Measurements from ENCODE around the gene SV2A. TPM values are rescaled to one million over a fixed set of nuclear protein-coding genes. Genes with fewer than 3 reads are reported as not detected.

The SV2A gene
- total and polyA plus RNA-seq, 9 donors: 1.2 to 7.9 (median 3.2) TPM

DNA sequence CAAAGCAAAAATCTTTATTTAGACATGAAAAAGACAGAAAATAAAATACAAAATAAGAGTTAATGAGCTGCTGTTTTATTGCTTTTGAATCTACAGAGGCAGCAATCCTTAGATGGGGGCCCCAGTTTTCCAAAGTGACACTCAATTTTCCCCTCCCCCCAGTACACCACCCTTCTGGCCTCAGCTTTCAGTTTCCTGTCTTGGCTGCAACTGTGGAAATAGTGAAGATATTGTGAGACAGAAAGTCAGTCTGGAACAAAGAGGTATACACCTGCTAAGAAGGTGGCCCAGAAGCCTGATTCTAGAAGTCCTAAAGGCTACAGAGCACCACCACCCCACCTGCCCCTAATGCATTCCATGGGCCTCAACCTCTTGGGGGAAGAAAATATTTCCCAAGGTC lies 20.1 kb upstream of the SV2A start:
- no peak for DNase-seq
- Histone ChIP-seq H3K4me1 (ENCODE audit: insufficient read depth) (peaks cover 16% of the 10 kb centered on the region), H3K27ac (no peak overlapping the region), H3K9me3 (no peaks in the 10 kb centered on the region), H3K27me3 (no peaks in the 10 kb centered on the region), H3K4me3 (no peak overlapping the region), H3K36me3 (no peaks in the 10 kb centered on the region)
- no peak for TF ChIP-seq EP300 (IDR thresholded peaks at IDR 0.05)
- no peak for TF ChIP-seq POLR2A (IDR thresholded peaks at IDR 0.05)
- TF ChIP-seq, protein P1, sequence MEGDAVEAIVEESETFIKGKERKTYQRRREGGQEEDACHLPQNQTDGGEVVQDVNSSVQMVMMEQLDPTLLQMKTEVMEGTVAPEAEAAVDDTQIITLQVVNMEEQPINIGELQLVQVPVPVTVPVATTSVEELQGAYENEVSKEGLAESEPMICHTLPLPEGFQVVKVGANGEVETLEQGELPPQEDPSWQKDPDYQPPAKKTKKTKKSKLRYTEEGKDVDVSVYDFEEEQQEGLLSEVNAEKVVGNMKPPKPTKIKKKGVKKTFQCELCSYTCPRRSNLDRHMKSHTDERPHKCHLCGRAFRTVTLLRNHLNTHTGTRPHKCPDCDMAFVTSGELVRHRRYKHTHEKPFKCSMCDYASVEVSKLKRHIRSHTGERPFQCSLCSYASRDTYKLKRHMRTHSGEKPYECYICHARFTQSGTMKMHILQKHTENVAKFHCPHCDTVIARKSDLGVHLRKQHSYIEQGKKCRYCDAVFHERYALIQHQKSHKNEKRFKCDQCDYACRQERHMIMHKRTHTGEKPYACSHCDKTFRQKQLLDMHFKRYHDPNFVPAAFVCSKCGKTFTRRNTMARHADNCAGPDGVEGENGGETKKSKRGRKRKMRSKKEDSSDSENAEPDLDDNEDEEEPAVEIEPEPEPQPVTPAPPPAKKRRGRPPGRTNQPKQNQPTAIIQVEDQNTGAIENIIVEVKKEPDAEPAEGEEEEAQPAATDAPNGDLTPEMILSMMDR (IDR thresholded peaks at IDR 0.05): no peak
- intact Hi-C loops (cut with DNase I): loop anchor here in 1 of 4 donors (5.0 kb wide), 1 partner anchor 40 kb away; the partner anchor contains the start of gene BOLA1

DNA sequence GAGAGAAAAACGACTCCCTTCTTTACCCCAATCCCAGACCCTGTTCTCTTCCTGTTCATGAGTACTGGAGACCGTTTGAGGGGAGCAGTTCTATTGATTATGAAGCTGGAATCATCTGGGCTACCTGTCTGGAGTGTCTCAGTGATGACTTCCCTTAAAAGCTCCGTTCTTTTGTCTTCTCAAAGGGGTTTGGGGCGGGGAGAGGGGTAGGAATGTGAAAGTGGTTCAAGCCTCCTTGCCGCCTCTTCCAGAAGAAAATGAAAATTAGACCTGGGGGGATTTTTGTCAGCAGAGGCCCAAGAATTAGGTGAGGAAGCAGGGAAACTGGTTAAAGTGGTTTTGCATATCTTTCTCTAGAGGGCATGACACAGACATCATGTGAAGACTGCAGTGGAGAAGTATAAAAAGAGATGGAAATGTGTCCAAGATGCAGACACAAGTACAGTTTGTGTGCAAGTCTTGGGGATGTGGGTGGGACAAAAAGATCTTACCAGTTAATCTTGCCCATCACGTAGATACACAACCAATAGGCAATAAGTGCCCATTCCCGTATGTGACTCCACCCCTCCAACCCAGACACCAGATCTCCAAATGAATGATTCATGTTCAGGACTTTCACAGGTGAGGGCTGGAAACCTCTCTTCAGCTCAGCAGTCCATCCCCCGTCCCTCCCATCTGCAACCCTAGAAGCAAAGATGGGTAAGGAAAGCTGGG lies 19.5 kb upstream of the SV2A start:
- WGBS, 3 donors: 5 to 13% (median 9%) methylated on average over 8 of the region's 8 CpGs
- Histone ChIP-seq H3K36me3 (no peaks in the 10 kb centered on the region), H3K9me3 (no peaks in the 10 kb centered on the region), H3K4me1 (ENCODE audit: insufficient read depth) (peaks cover 16% of the 10 kb centered on the region), H3K27ac (peak overlapping the region; percentile 53 to 77), H3K4me3 (peak overlapping the region; percentile 54), H3K27me3 (no peaks in the 10 kb centered on the region)
- no peak for DNase-seq
- TF ChIP-seq, protein P1 (IDR thresholded peaks at IDR 0.05): no peak
- TF ChIP-seq POLR2A (IDR thresholded peaks at IDR 0.05): no peak
- TF ChIP-seq EP300 (IDR thresholded peaks at IDR 0.05): no peak
- intact Hi-C loops (cut with DNase I): loop anchor here in 1 of 4 donors (5.0 kb wide), 1 partner anchor 40 kb away; the partner anchor contains the start of gene BOLA1

DNA sequence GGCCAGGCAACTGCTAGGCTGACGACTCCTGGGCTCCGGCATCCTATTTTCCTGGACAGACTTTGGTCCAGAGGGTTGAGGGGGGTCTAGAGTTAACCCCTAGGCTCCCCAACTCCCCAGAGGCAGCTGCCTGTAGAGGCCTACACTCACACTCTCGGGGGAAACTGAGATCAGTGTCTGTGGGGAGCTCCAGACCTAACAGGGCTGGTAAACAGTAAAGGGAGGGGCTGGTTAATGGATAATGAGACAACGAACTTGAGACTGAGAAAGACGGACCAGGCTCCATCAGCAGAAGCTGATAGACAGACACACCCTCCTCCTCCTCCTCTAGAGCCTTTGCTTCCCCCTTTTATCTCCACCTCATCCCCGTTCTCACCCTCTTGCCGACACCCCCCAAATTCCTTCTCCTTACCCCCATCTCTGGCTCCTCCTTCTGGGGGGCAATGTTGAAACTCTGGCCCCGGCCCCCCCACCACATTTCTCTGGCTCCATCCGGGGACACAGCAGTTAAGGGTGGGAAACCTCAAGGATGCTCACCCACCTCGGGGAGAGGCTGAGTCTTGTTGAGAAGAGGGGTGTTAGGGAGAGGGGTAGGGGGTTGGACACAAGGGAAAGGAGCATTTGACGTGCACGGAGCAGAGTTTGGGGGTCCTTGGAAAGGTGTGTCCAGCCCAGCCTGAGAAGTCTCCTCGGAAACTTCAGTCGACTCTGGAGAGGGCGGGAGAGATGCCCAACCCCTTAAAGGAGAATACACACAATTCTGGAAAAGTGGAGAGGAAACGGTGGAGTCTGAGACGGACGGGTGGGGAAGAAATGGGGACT lies 18.7 kb upstream of the SV2A start, which contains the start of gene MTMR11:
TSS of gene MTMR11 (minus strand) at position 710 of the 822 bp plus-strand sequence. CDS start at position 478, 232 bp downstream.
- H3K4me3 ChIP-seq: peak within 1 kb of the TSS; percentile 54
- WGBS, 3 donors: 1 to 5% (median 5%) methylated on average over 18 of the region's 18 CpGs
- H3K36me3 ChIP-seq: no peaks in the 10 kb centered on the region
- no peaks in the 10 kb centered on the region for H3K9me3 ChIP-seq
- peak within 1 kb of the TSS; percentile 53 to 77 for H3K27ac ChIP-seq
- no peaks in the 10 kb centered on the region for H3K27me3 ChIP-seq
- peak in 4 of 5 donors; percentile 56 to 62 (median 58) for DNase-seq
- peaks cover 16% of the 10 kb centered on the region for H3K4me1 ChIP-seq (ENCODE audit: insufficient read depth)
- TF ChIP-seq POLR2A (IDR thresholded peaks at IDR 0.05) (no peak), EP300 (IDR thresholded peaks at IDR 0.05) (no peak)
- TF ChIP-seq, protein P1 (IDR thresholded peaks at IDR 0.05): no peak
- intact Hi-C loops (cut with DNase I): loop anchor here in 1 of 4 donors (5.0 kb wide), 1 partner anchor 39 kb away; the partner anchor contains the start of gene BOLA1

DNA sequence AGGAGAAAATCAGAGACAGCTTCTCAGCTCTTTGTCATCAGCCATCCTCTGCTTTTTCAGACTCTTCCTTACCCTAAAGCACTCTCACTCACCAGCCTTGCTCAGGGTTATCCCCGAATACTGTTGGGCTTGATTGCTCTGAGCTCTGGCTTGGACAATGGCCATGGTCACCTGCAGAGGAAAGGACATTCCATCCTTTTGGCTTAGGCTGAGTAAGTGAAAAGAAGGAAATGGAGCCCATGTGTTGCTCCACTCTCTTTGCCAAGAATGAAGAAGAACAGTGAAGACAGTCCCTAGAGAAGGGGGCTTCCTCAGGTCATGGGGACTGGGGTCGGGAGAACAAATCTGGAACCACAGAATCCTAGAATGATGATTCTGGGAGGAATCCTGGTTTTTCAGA lies 16.7 kb upstream of the SV2A start:
- no peak for DNase-seq
- TF ChIP-seq, protein P1 (IDR thresholded peaks at IDR 0.05): no peak
- no peak for TF ChIP-seq POLR2A (IDR thresholded peaks at IDR 0.05)
- TF ChIP-seq EP300 (IDR thresholded peaks at IDR 0.05): no peak
- Histone ChIP-seq H3K27ac (peak overlapping the region in 1 of 2 donors; percentile 9), H3K36me3 (no peaks in the 10 kb centered on the region), H3K4me1 (ENCODE audit: insufficient read depth) (peaks cover 12% of the 10 kb centered on the region), H3K27me3 (no peaks in the 10 kb centered on the region), H3K9me3 (no peaks in the 10 kb centered on the region), H3K4me3 (no peak overlapping the region)
- intact Hi-C loops (cut with DNase I): loop anchor here in 1 of 4 donors (5.0 kb wide), 1 partner anchor 42 kb away; no protein-coding TSS in a partner anchor
- WGBS, 3 donors: 78 to 81% (median 79%) methylated on average over 2 of the region's 2 CpGs

All from ovary (tissue), 9 donors.